NCI-H1105 treated with DMSO at 0.1 percent for 48 hours (cell line): Measurements from ENCODE around the gene TIA1.
"Not testable (repeated sequence)": the region's sequence is repeated elsewhere in the genome, so short reads cannot be mapped to it uniquely, and the experiment has no call there.

ENCODE experiments used
- DNase-seq: peaks from one replicate; lab custom pipeline; 2025; lab: John Stamatoyannopoulos, UW

TIA1 gene, protein sequence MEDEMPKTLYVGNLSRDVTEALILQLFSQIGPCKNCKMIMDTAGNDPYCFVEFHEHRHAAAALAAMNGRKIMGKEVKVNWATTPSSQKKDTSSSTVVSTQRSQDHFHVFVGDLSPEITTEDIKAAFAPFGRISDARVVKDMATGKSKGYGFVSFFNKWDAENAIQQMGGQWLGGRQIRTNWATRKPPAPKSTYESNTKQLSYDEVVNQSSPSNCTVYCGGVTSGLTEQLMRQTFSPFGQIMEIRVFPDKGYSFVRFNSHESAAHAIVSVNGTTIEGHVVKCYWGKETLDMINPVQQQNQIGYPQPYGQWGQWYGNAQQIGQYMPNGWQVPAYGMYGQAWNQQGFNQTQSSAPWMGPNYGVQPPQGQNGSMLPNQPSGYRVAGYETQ

GRCh38 chr2:70248181-70248847, at the start of gene TIA1:
TIA1 (minus strand) TSS chr2:70248628; CDS start chr2:70248430, 198 bp downstream.
- peak; percentile 99 for DNase-seq

- DNase-seq: not testable (repeated sequence)
These were observed 49.4 kb upstream of the TIA1 start for GRCh38 chr2:70297828-70298227.

- no peak for DNase-seq
These were observed 35.2 kb upstream of the TIA1 start for GRCh38 chr2:70283500-70284191.

DNA sequence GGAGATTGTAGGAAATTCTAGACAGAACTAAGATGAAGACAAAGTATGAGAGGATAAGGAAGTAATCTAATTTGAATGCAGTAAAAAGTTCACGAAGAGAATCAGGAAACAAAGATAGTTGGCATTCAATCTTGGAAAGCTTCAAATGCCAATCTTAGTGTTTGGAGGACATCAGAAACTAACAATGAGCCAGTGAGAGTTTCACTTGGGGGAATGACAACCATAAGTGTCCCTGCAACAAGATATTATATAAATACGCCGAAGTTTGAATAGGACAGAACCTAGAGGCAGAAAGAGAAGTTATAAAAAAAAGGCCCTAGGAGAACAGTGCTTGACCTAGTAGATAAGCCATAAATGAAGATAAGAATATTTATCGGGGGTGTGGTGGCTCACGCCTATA, 34.0 kb upstream of the TIA1 start:
- no peak for DNase-seq

DNA sequence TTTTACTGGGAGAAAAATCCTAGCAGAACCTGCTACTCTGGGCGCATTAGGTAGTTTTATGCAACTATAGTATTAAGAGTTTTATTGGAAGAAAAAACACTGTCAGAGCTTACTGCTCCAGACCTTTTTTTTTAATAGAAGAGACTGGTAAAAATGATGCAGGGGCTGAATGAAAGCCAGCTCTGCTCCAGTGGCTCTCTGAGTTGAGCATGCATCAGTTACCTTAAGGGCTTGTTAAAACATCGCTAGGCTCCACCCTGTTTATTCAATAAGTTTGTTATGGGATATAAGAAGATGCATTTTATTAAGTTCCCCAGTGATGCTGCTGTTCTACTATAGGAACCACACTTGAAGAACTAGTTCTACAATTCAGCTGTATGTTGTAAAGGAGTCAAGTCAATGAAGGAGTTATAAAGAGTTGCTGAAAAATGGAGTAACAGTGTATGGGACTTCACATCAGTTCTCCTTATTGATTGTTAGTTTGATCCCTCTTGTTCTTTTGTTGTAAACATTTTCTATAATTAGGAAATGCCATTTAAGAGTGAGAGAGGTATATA, 31.9 kb upstream of the TIA1 start:
- no peak for DNase-seq

DNA sequence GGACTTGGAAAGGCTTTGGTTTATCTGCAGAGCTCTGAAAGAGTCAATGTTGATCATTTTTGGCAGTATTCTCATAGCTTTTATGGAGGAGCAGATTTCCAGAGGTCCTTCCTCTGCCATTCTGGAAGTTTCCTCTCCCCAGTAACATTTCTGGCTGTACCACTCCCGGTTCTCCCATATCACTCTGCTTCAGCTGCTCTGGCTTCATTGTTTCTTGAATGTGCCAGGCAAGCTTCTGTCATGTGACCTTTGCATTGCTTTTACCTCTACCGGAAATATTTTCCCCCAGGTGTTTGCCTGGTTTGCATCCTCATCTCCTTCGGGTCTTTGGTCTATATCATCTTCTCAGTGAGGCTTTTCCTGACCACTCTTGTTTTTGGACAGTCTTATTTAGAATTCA, 21.9 kb upstream of the TIA1 start:
- no peak for DNase-seq

- not testable (repeated sequence) for DNase-seq
These were observed 21.2 kb upstream of the TIA1 start for GRCh38 chr2:70269422-70270302.

DNA sequence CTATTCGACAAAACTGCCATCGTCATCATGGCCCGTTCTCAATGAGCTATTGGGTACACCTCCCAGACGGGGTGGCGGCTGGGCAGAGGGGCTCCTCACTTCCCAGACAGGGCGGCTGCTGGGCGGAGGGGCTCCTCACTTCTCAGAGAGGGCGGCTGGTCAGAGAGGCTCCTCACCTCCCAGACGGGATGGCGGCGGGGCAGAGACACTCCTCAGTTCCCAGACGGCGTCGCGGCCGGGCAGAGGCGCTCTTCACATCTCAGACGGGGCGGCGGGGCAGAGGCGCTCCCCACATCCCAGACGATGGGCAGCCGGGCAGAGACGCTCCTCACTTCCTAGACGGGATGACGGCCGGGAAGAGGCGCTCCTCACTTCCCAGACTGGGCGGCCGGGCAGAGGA, 18.5 kb upstream of the TIA1 start:
- not testable (repeated sequence) for DNase-seq

DNA sequence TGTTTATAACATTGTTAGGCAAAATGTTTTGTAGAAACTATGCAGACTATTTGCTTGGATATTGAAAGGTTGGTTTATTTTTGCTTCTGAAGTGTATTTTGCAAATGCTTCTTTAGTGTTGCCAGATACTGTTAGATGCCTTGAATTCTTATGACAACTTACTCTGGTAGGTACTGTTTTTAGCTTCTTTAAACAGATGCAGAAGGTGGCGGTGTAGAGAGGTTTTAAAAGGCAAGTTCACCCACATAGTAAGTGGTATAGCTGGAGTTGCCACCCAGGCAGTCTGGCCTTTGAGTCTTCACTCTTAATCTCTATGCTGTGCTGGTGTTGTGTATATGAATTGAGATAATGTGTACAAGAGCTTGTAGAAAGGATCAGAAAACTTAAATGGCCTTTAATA, 13.1 kb upstream of the TIA1 start:
- DNase-seq: no peak

- DNase-seq: peak; percentile 47
These were observed 10.1 kb upstream of the TIA1 start for GRCh38 chr2:70258532-70258875.

- DNase-seq: no peak
These were observed 7.3 kb upstream of the TIA1 start for GRCh38 chr2:70255637-70256314.

- DNase-seq: no peak
These were observed 2.0 kb upstream of the TIA1 start for GRCh38 chr2:70250434-70250833.

- peak; percentile 47 for DNase-seq
These were observed 856 bp downstream of the TIA1 start for GRCh38 chr2:70247364-70248180.

DNA sequence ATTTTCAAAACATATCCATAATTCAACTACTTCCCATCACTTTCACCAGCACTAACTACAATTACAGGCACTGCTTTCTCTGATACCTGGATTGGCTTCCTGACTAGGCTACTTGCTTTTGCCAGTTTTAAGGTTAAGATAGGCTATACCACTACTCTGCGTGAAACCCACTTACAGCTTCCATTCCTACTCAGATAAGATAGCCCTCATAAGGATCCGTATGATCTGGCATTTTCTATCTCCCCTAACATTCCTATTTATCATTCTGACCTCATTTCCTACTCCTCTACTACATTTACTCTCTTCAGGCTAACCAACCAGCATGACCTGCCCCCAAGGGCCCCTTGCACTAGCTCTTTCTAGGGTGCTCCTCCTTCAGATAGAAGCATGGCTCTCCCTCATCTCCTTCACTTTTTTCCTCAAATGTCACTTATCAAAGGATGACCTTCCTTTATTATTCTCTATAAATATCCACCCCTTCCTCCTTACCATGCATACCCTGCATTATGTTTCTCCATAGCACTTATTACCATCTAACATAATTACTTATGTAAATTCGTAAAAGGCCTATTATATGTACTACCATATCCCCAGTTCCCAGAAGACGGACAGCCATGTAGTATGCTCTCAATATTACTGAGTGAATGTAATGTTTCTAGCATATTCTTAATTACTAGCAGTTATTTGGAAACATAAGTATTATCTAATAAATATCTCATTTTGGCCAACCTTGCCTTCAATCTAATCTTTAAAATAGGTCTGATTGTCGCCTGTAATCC, 4.4 kb downstream of the TIA1 start:
- no peak for DNase-seq

DNA sequence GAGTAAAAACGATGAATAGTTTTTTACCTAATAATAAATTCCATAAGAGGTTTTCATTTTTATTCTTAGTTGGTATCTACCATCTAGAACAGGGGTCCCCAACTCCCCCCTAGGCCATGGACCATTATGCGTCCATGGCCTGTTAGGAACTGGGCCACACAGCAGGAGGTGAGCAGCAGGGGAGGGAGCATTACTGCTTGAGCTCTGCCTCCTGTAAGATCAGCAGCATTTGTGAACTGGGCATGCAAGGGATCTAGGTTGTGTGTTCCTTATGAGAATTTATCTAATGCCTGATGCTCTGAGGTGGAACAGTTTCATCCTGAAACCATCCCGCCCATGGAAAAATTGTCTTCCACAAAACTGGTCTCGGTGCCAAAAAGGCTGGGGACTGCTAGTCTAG, 5.9 kb downstream of the TIA1 start:
- no peak for DNase-seq

GRCh38 chr2:70241340-70241739, 7.1 kb downstream of the TIA1 start:
- no peak for DNase-seq

- DNase-seq: no peak
These were observed 7.8 kb downstream of the TIA1 start for GRCh38 chr2:70240599-70240998.

GRCh38 chr2:70233926-70234325, 14.5 kb downstream of the TIA1 start:
- no peak for DNase-seq

- no peak for DNase-seq
These were observed 21.6 kb downstream of the TIA1 start for GRCh38 chr2:70226781-70227180.
